Coronary artery (tissue), 2 donors: Measurements from ENCODE around the gene SLC35G3.
"Not testable (repeated sequence)": the region's sequence is repeated elsewhere in the genome, so short reads cannot be mapped to it uniquely, and the experiment has no call there.

Source experiments
- DNase-seq: peaks from one replicate; pipeline ENCODE4 v3.0.0-alpha.2; 2017; ENCODE audit warnings: low spot score
- H3K27ac ChIP-seq, 2 donors: fragments of 200-600 bp; sonication (generic); one replicate each; pipeline ENCODE4 v1.5.1; 2016 to 2019
- H3K4me3 ChIP-seq: fragments of 200-600 bp; sonication (generic); 2 replicates; pipeline ENCODE4 v1.5.1; 2016; ENCODE audit warnings: mild to moderate bottlenecking, moderate library complexity
- CTCF ChIP-seq: fragments of 200-600 bp; sonication (generic); IDR thresholded peaks from one replicate; pipeline ENCODE4 v1.5.1; 2019; ENCODE audit warnings: antibody characterized with exemption

The SLC35G3 gene

GRCh38 chr17:35194001-35194400 lies at the start of gene SLC35G3:
TSS of gene SLC35G3 (minus strand) at chr17:35194393. CDS start at chr17:35194307, 86 bp downstream.
- not testable (repeated sequence) for H3K27ac ChIP-seq, DNase-seq, H3K4me3 ChIP-seq

GRCh38 chr17:35243561-35244340 lies 49.6 kb upstream of the SLC35G3 start:
- peak; percentile 85 for DNase-seq
- peak overlapping the region; percentile 90 to 95 for H3K27ac ChIP-seq
- no peak for TF ChIP-seq CTCF
- peak overlapping the region; percentile 77 for H3K4me3 ChIP-seq

- peak; percentile 96 for DNase-seq
- TF ChIP-seq CTCF, result no peak
These were observed 48.8 kb upstream of the SLC35G3 start, which contains the start of gene SLFN5 for GRCh38 chr17:35242805-35243560. TSS of gene SLFN5 (plus strand) at chr17:35243072. CDS start at chr17:35258691, 15,619 bp downstream.

GRCh38 chr17:35242158-35242804 lies 48.1 kb upstream of the SLC35G3 start:
- Histone ChIP-seq H3K4me3 (peak overlapping the region; percentile 77), H3K27ac (peak overlapping the region; percentile 90 to 95)
- peak; percentile 75 for DNase-seq
- no peak for TF ChIP-seq CTCF

More at GRCh38 chr17:35242805-35243560, 48.8 kb upstream of the SLC35G3 start, which contains the start of gene SLFN5:
- Histone ChIP-seq H3K27ac (peak within 1 kb of the TSS; percentile 90 to 95), H3K4me3 (peak within 1 kb of the TSS; percentile 77)

GRCh38 chr17:35241520-35241919 lies 47.3 kb upstream of the SLC35G3 start:
- TF ChIP-seq CTCF, result no peak
- Histone ChIP-seq H3K4me3 (peak overlapping the region; percentile 77), H3K27ac (no peak overlapping the region)
- DNase-seq, result no peak

- TF ChIP-seq CTCF, result no peak
- no peak for DNase-seq
- H3K4me3 ChIP-seq, result no peak overlapping the region
- no peak overlapping the region for H3K27ac ChIP-seq
These were observed 46.7 kb upstream of the SLC35G3 start for GRCh38 chr17:35240861-35241260.

GRCh38 chr17:35239823-35240222 lies 45.6 kb upstream of the SLC35G3 start:
- no peak for TF ChIP-seq CTCF
- no peak overlapping the region for H3K27ac ChIP-seq
- H3K4me3 ChIP-seq, result no peak overlapping the region
- DNase-seq, result no peak
